Measurements from ENCODE around the gene CPXM2.

- TF ChIP-seq REST (IDR thresholded peaks at IDR 0.05; ENCODE audit: low read depth, low read length) (no peak), TAF1 (IDR thresholded peaks at IDR 0.05; ENCODE audit: borderline replicate concordance, low read depth, low read length) (no peak), USF2 (IDR thresholded peaks at IDR 0.05; ENCODE audit: borderline replicate concordance, low read depth, low read length) (no peak), GATA2 (CRISPR knock-in tag; IDR thresholded peaks at IDR 0.05) (no peak), RAD21 (IDR thresholded peaks at IDR 0.05; ENCODE audit: low read length) (no peak)
- TF ChIP-seq, protein P1, sequence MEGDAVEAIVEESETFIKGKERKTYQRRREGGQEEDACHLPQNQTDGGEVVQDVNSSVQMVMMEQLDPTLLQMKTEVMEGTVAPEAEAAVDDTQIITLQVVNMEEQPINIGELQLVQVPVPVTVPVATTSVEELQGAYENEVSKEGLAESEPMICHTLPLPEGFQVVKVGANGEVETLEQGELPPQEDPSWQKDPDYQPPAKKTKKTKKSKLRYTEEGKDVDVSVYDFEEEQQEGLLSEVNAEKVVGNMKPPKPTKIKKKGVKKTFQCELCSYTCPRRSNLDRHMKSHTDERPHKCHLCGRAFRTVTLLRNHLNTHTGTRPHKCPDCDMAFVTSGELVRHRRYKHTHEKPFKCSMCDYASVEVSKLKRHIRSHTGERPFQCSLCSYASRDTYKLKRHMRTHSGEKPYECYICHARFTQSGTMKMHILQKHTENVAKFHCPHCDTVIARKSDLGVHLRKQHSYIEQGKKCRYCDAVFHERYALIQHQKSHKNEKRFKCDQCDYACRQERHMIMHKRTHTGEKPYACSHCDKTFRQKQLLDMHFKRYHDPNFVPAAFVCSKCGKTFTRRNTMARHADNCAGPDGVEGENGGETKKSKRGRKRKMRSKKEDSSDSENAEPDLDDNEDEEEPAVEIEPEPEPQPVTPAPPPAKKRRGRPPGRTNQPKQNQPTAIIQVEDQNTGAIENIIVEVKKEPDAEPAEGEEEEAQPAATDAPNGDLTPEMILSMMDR (IDR thresholded peaks at IDR 0.05): no peak
Measured at GRCh38 chr10:123865880-123866279, 25.7 kb downstream of the CPXM2 start.

Measured in SK-N-SH (cell line).